ENCODE measurements around the gene CADPS2. TPM values are rescaled to one million over a fixed set of nuclear protein-coding genes. Genes with fewer than 3 reads are reported as not detected.

The CADPS2 gene
- total RNA-seq, 1 experiment from 2014 or later: 16.4 TPM

- TF ChIP-seq CTCF (IDR thresholded peaks at IDR 0.05; ENCODE audit: unreplicated experiment): no peak
- no peaks in the 10 kb centered on the region for H3K4me1 Mint-ChIP-seq (ENCODE audit: low read depth, unreplicated experiment)
- H3K27ac Mint-ChIP-seq (ENCODE audit: unreplicated experiment): no peak overlapping the region
- no peaks in the 10 kb centered on the region for H3K9me3 Mint-ChIP-seq (ENCODE audit: low read depth, unreplicated experiment)
- H3K4me3 Mint-ChIP-seq (ENCODE audit: low read depth, unreplicated experiment): no peak overlapping the region
- no peaks in the 10 kb centered on the region for H3K36me3 Mint-ChIP-seq (ENCODE audit: insufficient read depth, unreplicated experiment)
- H3K27me3 Mint-ChIP-seq (ENCODE audit: unreplicated experiment): no peaks in the 10 kb centered on the region
- no peak for DNase-seq
- intact Hi-C loops (cut with micrococcal nuclease; ENCODE audit: unreplicated experiment): no loop called here
- BruUV-seq (replicated peaks): no TSS peak
- CTCF ChIA-PET: no interaction called here
Measured at GRCh38 chr7:122858320-122858719, 27.9 kb downstream of the CADPS2 start.

GRCh38 chr7:122850528-122850927 lies 35.7 kb downstream of the CADPS2 start:
- CTCF ChIA-PET: no interaction called here
- DNase-seq: no peak
- no peak overlapping the region for H3K4me3 Mint-ChIP-seq (ENCODE audit: low read depth, unreplicated experiment)
- H3K4me1 Mint-ChIP-seq (ENCODE audit: low read depth, unreplicated experiment): no peaks in the 10 kb centered on the region
- no peaks in the 10 kb centered on the region for H3K27me3 Mint-ChIP-seq (ENCODE audit: unreplicated experiment)
- TF ChIP-seq CTCF (IDR thresholded peaks at IDR 0.05; ENCODE audit: unreplicated experiment): no peak
- no peak overlapping the region for H3K27ac Mint-ChIP-seq (ENCODE audit: unreplicated experiment)
- H3K9me3 Mint-ChIP-seq (ENCODE audit: low read depth, unreplicated experiment): peaks cover 5% of the 10 kb centered on the region
- intact Hi-C loops (cut with micrococcal nuclease; ENCODE audit: unreplicated experiment): no loop called here
- no TSS peak for BruUV-seq (replicated peaks)
- no peaks in the 10 kb centered on the region for H3K36me3 Mint-ChIP-seq (ENCODE audit: insufficient read depth, unreplicated experiment)

- no TSS peak for BruUV-seq (replicated peaks)
- no peak overlapping the region for H3K27ac Mint-ChIP-seq (ENCODE audit: unreplicated experiment)
- intact Hi-C loops (cut with micrococcal nuclease; ENCODE audit: unreplicated experiment): no loop called here
- H3K9me3 Mint-ChIP-seq (ENCODE audit: low read depth, unreplicated experiment): peaks cover 5% of the 10 kb centered on the region
- H3K36me3 Mint-ChIP-seq (ENCODE audit: insufficient read depth, unreplicated experiment): no peaks in the 10 kb centered on the region
- TF ChIP-seq CTCF (IDR thresholded peaks at IDR 0.05; ENCODE audit: unreplicated experiment): no peak
- H3K4me3 Mint-ChIP-seq (ENCODE audit: low read depth, unreplicated experiment): no peak overlapping the region
- CTCF ChIA-PET: no interaction called here
- no peaks in the 10 kb centered on the region for H3K27me3 Mint-ChIP-seq (ENCODE audit: unreplicated experiment)
- no peaks in the 10 kb centered on the region for H3K4me1 Mint-ChIP-seq (ENCODE audit: low read depth, unreplicated experiment)
- no peak for DNase-seq
Measured at GRCh38 chr7:122849957-122850328, 36.3 kb downstream of the CADPS2 start.

- intact Hi-C loops (cut with micrococcal nuclease; ENCODE audit: unreplicated experiment): no loop called here
- DNase-seq: no peak
- CTCF ChIA-PET: no interaction called here
- Mint-ChIP-seq H3K27ac (ENCODE audit: unreplicated experiment) (no peak overlapping the region), H3K4me3 (ENCODE audit: low read depth, unreplicated experiment) (no peak overlapping the region), H3K27me3 (ENCODE audit: unreplicated experiment) (no peaks in the 10 kb centered on the region), H3K4me1 (ENCODE audit: low read depth, unreplicated experiment) (no peaks in the 10 kb centered on the region), H3K36me3 (ENCODE audit: insufficient read depth, unreplicated experiment) (no peaks in the 10 kb centered on the region), H3K9me3 (ENCODE audit: low read depth, unreplicated experiment) (peaks cover 5% of the 10 kb centered on the region)
- TF ChIP-seq CTCF (IDR thresholded peaks at IDR 0.05; ENCODE audit: unreplicated experiment): no peak
- BruUV-seq (replicated peaks): no TSS peak
Measured at GRCh38 chr7:122849322-122849956, 36.8 kb downstream of the CADPS2 start.

Measured in Calu3 (cell line).